ENCODE measurements around the gene C2CD3.
"Not testable (repeated sequence)": the region's sequence is repeated elsewhere in the genome, so short reads cannot be mapped to it uniquely, and the experiment has no call there.

C2CD3 gene

DNA sequence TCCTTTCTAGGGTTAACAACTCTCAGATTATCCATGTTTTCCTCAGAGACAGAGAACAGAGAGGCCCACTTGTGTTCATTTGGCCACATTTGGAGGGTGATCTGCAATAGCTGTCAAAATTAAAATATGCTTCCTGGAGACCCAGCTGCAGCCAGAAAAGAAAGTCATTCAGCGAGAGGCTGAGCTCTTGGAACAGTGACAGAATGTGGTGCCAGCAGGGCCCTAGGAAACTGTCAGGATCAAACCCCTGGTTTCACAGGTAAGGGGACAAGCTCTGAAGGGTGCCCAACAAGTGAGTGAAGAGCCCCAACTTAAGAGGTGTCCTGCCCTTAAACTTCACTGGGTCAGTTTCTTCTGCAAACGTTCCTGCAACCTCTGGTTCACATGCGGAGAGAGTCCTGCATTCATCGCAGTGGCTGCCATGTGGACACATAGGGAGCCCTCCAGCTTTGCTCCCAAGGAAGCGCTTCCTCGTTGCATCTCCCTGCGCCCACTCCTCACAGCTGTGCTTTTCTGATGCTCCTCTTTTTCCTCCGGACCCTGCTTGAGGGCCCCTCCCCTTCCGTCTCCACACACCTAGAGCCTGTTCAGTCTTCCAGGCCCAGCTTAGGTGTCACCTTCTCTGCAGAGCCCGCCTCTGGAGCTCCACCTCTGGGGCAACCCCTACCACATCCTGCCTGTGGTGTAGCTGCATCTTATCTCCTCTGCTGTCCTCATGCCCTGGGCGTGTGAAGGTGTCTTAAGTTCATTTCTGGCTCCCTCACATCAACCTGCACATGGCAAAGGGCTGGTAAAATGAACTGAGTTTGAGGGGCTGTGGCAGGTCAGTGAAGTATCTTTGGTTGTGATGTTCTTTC, 165.8 kb downstream of the C2CD3 start:
- DNase-seq = peak in 1 of 51 donors; percentile 6

- no peak for DNase-seq
Observed at GRCh38 chr11:74004046-74004695, 166.6 kb downstream of the C2CD3 start.

- no peak for DNase-seq
Observed at GRCh38 chr11:74002832-74003231, 168.0 kb downstream of the C2CD3 start.

DNA sequence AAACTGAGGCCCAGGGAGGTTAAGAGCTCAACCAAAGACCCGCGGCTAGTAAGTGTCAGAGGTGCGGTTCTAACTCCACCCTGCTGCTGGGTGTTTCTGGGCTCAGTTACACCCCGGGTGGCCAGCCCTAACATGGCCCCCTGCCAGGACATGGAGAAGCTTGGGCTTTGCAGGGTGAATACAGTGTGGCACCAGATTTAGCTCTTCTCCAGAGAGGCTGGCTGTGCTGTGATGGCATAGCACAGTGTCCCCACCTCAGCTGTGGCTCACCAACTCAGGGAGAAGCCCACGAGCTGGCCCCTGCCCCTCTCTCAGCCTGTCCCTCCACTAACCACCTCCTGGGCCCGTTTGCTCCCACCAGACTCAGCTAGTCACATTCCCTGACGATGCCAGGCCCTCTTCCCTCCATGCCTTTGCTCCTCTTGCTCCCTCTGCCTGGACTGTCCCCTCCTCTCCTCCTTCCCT, 168.9 kb downstream of the C2CD3 start:
- DNase-seq = no peak

GRCh38 chr11:74000307-74001133, 170.3 kb downstream of the C2CD3 start:
- DNase-seq = peak in 2 of 51 donors; percentile 19

DNA sequence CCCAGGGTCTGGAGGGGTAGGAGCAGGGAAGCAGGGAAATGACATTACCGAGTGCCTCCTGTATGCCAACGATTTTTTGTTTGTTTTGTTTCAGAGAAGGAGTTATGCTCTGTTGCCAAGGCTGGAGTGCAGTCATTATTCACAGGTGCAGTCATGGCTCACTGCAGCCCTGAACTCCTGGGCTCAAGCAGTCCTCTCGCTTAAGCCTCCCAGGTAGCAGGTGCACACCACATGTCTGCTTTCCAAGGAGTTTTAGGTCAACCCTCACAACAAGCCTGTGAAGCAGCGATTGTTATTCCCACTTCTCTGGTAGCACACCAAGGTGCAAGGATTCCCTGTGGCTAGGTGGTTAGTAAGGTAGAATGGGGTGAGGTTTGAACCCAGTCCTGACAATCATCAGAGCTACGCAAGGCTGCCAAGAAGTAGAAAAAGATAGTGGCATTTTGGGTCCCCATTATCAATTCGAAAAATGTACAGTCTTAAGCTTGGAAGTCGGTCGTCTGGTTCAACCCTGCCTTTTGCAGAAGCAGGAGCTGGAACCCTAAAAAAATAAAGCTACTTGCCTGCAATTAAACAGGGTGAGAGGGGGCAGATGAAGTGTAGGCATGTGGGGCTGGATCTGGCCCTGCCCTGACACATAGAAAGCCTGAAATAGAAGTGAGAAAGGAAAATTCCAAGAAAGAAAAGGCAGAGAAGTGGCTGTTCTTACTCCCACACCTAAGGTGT, 171.1 kb downstream of the C2CD3 start:
- peak in 1 of 51 donors; percentile 62 for DNase-seq

GRCh38 chr11:73998846-73999575, 171.8 kb downstream of the C2CD3 start:
- no peak for DNase-seq

DNA sequence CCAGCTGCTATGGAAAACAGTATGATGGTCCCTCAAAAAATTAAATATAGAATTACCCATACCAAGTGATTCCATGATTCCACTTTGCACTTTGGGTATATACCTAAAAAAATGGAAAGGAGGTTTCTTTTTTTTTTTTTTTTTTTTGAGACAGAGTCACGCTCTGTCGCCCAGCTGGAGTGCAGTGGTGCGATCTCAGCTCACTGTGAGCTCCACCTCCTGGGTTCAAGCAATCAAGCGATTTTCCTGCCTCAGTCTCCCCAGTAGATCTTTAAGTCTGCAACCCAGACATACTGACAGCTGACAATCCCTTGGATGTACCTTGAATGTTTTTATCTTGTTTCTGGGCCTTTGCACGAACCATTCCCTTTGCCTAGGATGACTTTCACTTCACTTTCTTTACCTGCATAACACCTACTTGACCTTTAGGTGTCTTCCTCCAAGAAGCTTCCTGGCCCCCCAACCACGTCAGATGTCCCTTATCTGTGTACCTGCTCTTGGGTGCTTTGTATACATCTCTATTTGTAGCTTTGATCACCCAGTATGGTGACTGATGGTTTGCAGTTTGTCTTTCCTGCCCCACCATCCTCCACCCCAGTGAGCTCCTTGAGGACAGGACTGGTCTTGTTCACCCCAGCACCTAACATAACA, 173.6 kb downstream of the C2CD3 start:
- no peak for DNase-seq

- no peak for DNase-seq
Observed at GRCh38 chr11:73996161-73996747, 174.5 kb downstream of the C2CD3 start.

DNA sequence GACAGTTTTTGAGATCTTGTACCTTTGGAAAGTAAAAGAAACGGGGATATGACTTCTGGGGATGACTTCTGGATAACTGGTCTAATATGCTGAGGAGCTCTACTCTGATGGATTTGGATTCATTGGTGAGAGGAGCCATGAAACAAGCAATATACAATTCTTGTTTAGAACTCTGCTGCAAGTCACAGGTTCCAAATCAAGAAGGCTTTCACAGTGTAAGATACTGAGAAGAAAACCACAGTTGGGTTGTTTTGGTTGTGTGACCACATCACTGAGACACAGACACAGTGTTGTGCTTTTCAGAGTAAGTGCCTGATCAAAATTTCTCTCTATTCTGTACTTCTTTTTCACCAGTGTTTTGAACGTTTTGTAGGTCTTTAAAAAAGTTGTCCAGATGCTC, 175.1 kb downstream of the C2CD3 start:
- DNase-seq = no peak

DNA sequence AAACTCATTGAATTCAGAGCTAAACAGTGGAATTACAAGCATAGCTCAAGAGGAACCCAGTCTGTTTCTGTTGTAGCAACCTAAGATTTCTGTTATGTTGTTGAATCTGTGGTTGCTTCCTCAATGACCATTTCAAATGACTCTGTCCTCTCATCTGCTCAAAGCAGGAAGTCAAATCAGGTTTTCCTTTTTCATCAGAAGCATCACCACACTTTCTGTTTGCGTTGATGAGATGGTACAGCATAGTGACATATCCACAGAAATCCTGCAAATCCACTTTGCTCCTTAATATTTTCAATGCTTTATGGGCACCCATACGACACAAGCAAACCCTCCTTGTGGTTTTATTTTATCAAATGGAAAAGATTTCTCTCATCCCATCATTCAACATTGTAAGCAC, 175.6 kb downstream of the C2CD3 start:
- DNase-seq = no peak

DNA sequence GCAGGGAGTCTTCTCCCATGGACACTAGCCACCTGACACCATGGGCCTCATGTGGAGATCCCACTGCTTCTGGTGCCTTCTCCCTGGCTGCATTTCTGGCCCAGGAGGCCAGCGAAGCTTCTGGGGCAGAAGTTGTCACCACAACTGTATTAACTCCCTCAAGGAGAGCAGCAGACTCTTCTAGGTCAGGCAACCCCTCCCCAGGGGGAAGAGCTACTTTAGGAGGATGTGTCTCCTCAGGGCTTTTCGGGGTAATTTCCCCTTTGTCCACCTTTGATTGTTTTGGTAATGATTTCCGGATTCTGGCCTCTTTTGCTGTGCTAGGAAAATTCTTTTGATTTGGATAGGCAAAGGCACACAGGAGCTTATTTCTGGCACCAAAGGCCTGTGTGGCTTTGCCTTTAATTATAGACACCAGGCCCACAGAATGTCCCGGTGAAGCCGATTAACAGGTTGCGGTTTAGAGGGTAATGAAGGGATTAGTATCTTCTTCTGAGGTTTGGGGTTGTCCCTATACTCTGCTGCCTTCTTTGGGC, 179.3 kb downstream of the C2CD3 start:
- no peak for DNase-seq

DNA sequence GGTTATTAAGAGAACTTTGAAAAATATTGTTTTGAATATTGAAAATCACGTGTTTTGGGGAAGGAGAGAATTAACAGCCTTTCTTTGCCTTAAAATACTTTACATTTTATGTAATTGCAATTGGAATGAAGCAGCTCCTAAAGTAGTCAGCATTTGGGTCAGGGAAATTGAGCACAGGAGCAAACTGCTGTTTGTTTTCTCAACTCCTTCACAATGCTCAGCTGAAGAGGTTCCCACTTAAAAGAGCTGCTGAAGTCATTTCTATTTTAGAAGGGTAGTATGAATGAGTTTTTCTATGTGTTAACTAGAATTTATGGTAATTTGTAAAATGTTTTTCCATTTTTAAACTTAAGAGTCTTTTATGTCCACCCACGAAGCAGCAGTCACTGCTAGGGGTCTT, 180.1 kb downstream of the C2CD3 start:
- DNase-seq = no peak

DNA sequence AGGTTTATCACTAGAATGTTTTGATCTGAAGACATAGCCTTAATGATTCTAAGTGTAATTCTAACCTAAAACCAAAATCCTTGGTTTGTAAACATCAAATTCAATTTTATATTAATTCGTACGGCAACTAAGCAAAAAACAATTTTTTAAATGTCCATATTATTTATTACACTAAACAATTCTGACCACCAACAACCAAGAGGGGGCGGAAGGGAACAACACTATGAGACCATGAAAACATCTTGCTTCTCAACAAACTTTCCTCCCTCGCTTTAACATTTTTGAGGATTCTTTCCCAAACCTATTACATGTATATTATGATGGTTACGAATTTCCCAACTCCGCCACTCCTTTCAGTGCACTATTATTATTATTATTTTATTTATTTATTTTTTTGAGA, 181.6 kb downstream of the C2CD3 start:
- DNase-seq = no peak

DNA sequence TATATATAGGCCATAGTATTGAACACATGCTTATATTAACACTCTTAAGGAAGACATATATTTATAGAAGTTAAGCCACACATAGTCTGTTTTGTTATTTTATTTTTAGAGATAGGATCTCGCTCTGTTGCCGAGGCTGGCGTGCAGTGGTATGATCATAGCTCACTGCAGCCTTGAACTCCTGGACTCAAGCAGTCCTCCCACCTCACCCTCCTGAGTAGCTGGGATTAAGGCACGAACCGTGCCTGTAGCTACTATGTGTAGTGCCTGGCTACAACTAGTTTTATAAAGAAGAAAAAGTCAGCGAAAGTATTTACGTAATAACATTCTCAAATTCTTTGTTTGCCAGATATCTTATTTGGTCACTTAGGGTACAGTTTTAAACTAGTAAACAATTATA, 182.6 kb downstream of the C2CD3 start:
- no peak for DNase-seq

GRCh38 chr11:73985661-73986060, 185.1 kb downstream of the C2CD3 start:
- not testable (repeated sequence) for DNase-seq

DNA sequence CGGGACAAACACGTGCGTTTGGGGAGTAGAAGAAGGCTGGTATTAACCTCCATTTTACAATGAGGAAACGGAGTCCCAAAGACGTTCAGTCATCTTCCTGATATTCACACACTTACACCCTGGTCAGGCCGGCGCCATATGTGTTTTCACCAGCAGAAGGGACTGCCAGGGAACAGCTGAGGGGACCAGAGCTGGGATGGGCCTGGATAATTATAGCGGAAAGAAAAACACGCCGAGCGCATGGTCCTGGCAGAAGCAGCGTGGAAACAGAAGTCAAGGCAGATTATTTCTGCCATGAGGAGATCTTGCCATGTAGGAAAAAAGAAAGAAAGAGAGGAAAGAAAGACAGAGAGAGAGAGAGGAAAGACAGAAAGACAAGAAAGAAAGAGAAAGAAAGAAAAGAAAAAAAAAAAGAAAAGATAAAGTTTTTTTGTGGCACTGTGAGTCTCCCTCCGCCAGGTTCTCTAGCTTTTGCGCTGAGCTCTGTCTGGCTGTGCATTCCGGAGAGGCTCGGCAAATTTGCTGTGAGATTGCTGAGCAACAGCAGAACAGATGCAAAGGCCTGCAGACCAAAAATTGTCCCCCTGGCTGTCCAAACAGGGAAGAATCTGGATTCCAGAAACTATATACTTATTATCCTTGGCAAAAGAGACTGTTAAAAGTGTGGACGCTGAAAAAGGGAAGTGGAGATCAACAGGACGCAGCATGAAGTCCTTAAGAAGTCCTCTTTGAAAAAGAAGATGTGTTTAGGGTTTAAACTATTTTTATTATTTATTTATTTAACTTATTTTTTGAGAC, 186.9 kb downstream of the C2CD3 start:
- DNase-seq = no peak

- peak; percentile 47 to 96 (median 89) for DNase-seq
Observed at GRCh38 chr11:73982990-73983740, 187.6 kb downstream of the C2CD3 start.

Data from hypothalamus (tissue), 51 donors.